Kidney tubule cell (primary cell): Measurements from ENCODE around the gene SMAP2.
"Not testable (repeated sequence)": the region's sequence is repeated elsewhere in the genome, so short reads cannot be mapped to it uniquely, and the experiment has no call there.

ENCODE experiments used
- DNase-seq: peaks from one replicate; pipeline ENCODE4 v3.0.0-alpha.2; 2018; ENCODE audit warnings: low spot score

SMAP2 gene

DNA sequence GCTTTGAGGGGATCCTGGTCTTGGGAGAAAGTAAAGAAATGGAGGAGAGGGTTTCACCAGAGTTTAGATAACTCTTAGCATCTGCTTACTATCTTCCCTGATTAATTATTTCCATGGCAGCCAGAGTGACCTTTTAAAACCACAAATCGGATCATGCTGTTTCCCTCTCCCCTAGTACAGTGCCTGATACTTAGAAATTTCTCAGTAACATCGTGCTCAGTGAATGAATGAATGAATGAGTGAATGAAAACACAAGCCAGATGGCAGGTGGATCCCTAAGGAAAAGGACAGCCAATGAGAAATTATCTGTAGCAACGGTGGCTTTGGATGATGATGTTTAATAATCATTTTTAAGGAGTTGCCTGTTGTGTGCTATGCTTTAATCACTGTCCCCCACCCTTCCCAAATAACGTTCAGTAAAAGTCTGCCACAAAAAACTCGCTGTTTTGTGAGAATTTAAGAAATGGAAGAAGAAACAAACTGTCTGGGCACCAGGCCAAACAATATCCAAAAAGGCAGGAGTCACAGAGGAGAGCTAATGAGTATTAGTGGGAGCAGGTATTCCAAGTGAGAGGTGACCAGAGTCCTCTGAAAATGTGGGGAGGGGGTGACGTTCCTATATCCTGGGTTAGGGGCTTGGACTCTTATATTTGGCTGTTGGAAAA lies 737 bp upstream of the SMAP2 start:
- no peak for DNase-seq

DNA sequence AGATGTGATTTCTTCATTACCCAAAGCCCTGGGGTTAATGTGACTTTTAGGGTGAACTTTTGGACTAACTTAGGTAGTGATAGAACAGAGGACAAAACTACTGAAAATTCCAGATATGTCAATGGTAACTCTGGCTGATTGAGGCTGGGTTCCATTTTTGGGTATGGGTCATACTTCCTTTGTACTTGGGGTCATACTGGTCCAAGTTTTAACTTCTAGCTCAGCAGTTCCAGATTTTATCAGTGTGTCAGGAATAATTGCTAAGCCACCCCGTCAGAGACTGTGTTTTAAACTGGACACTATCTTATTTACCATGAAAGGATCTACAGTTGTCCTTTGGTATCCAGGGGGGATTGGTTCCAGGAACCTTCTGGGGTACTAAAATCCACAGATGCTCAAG lies 4.0 kb downstream of the SMAP2 start:
- no peak for DNase-seq

DNA sequence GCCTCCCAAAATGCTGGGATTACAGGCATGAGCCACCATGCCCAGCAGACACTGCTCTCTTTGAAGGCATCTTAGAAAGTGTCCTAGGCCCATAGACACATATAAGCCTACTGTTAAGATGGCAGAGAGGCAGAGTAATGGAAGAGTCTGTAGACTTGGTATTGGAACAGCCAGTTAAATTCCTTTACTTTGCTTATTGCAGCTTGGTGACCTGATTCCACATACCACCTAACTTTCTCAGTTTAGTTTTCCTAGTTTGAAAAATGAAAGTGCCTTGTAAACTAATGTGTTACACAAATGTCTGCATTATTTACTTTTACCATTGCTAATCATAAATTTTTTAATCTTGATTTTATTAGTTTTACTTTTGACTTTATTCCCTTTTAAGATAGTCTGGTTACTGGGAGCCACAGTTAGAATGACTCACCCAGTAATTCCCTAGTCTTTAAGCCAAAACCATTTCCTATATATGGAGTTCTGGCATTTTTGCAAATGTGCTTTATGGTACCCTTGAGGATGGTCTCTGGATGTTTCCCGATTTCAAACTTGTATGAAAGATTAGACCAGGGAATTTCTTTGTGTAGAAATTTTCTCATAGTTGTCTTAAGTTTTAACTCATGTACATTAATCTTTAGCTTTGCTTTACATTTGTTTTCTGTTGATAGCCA lies 6.4 kb downstream of the SMAP2 start:
- no peak for DNase-seq

DNA sequence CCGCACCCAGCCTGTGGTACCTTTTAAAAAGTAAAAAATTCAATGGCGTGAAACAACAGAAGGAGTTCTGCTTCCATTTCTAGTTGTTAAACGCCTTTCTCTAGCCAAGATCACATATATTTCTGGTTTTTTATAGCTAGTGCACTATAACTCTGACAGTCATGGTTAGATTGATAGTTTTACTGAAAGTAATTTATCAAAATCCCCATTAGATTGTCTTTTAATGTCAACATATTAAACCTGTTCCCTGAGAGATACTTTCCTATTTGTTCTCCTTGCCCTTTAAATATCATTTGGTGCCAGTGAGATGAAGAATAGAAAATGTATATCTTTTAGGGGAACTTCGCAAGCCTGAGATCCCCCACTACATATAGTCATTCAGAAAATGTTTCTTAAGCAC lies 7.3 kb downstream of the SMAP2 start:
- DNase-seq: no peak

DNA sequence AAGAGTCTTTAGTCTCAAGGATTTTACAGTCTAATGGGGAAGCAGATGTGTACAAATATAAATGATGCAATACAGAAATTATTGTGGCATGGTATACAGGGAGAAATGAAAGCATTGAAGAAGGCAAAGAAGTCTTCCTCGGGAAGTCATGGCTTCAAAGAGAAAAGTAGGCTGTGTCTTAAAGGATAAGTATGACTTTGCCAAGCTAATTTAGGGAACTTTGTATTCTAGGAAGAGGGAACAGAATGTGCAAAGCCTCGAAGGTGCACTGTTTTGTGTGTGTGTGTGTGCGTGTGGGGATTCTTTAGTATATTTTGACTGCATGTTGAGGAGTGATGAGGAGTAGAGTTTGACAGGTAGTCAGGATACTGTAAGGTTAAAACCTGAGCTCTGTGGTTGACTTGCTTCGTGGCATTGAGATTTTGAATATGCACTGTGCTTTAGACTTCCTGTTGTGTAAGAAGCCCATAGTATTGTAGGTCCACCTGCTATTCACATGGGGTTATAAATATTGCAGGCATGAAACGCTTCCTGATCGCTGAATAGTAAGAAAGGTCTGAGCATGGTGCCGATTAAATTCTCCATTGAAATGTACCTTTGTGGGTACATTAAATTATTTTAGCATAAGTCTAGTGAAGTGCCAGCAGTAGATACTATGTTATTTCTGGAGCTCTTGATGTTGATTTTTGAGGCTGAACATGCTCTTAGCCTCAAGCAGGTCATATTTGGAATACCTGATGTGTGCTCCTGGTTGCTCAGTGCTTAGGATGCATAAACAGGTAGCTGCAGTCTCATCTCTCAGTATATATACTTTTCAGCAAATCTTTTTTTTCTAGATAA lies 8.0 kb downstream of the SMAP2 start:
- DNase-seq: no peak

DNA sequence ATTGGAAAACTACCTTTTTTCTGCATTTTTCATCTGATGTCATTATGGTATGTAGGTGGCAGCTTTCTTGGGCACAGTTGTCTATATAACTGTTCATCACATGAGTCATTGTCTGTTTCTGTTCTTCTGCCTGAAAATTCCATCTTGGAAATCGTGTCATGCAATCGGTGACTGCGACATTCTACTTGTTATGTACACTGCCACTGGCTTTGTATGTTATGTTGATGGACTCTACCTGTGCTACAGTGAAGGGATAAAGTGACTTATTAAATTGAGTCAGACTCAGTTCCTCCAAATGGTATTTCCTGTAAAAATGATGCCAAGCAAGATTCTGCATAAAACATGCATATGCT lies 8.6 kb downstream of the SMAP2 start:
- DNase-seq: peak; percentile 48

DNA sequence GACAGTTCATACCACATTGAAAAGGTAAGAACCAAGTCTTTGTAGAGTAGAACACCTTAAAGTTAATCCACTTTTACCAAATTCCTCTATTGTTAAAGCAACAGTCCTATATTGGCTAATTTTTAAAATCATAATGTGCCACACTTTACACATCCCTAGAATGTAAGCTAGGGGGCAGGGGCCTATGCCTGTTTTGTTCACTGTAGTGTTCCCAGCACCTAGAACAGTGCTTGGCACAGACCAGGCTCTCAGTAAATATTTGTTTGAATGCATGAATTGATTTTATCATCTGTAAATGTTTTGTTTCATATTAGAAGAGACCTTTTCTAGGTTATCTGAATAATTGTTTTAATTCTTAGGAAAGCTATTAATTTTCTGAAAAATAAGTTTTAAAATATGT lies 9.1 kb downstream of the SMAP2 start:
- DNase-seq: no peak

DNA sequence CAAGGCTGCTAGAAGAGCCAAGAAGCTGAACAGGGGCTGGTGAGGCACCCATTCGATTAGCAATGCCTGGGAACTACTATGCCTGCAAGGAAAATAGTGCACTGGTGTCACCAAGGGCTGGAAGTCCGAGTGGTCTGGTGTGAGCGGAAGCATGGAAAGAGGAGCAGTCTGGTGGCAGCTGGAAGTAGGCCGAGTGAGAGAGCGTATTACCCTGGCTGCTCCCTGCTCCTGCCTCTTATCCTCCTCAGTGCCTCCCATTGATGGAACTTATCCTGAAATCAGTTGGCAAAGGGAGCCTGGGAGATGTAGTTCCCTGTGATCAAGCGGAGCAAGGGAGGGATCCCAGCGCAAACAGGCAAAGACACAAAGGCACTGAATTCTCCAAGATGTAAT lies 9.6 kb downstream of the SMAP2 start:
- DNase-seq: no peak

DNA sequence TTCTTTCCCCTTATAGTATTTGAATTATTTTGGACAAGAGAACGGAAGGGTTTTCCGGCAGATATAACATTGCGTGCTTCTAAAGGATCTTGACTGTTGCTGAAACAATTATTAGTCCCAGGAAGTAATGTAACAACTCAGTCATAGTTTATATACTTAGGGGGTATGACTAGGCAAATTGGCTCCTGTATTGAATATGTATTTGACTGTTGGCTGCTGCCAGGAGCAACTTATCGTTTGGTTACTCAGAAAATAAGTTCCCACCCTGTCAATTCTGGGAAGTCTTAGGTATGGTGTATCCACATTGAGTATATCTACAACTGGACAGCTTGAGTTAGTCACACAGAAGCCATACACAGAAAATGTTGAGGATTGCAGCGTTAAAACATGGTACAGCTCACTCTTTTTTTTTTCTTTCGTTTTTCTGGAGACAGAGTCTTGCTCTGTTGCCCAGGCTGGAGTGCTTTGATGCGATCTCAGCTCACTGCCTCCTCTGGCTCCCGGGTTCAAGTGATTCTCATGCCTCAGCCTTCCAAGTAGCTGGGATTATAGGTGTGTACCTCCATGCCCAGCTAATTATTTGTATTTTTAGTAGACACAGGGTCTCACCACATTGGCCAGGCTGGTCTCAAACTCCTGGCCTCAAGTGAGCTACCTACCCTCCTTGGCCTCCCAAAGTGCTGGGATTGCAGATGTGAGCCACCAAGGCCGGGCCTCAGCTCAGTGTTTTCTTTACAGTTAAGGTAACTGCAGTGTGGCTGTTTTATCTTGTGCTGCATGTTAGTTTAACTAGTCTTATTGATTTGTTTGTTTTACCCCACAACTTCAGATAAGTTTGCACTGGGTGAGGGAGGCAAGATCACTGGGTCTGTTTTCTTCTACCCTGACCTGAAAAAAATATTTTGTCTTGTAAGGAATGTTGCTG lies 10.2 kb downstream of the SMAP2 start:
- DNase-seq: no peak

DNA sequence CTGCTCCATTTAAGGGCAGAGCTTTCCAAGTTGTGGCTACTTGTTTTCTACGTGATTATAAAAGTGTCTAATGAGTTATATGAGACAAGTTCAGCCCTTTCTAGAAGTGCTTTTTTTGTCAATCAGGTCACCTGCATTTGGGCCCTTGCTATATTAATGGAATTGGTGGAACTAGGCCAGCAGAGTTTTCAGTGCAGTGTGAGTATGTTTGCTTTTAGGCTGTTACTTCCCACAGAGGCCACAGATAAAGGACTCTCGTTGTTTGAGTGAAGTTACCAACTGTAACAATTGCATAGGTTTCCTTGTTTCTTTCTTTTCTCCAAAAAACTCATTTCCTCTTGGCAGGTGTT lies 10.9 kb downstream of the SMAP2 start:
- no peak for DNase-seq

DNA sequence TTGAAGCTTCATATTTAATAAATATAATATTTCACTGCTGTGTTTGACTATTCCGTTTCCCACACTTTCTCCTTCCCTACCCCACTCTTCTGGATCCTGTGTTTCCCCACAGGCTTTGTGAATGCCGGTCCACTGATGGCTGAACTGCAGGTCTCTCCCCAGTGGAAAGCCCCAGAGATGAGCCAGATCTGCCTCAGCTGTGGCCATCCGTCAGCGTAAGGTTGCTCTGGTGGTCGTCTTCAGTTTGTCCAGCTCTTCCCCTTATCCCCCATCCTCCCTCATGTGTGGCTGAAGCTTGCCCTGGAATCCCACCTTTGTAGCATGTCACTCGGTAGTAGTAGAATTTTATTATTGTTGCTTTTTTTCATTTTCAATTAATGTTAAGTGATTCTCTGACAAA lies 11.4 kb downstream of the SMAP2 start:
- no peak for DNase-seq

DNA sequence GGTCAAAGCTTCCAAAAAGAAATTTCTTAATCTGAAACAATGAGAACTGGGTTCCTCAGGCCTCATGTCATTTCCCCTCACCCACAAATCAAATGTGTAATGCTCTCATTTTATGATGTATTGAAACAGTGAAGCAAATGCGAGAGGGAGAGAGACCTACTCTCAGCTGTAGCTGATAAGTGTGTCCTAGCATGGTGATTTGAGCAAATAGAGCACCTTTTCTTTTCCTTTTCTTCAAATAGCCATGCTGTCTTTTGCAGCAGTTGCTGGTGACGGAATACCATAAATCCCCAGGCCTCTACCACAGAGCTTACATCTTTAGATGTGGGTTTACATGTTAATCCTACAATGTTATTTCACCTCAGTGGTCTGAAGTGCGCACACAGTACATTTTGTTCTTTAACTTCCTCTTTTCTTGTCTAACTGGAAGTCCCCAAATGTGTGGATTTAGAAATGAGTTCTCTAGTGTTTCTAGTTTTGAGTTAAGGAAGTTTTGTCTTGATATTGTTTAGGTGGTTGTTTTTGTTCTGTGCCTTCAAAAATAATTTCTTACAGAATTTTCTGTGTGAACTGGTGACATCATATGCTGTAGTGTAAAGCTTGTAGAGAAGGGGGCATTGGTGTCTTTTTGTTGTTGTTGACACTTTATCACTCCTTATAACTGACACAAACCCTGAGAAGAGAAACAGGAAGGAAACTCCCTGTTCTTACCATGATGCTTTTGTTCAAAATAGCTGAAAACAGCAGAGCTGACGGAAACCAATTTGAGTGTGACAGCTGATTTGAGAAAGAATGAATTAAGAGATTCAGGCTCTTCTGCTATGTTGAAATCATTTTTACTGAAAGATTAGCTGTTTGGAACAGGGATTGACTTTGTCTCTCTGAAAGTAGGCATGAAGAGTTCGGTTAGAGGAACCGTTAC lies 12.2 kb downstream of the SMAP2 start:
- no peak for DNase-seq

DNA sequence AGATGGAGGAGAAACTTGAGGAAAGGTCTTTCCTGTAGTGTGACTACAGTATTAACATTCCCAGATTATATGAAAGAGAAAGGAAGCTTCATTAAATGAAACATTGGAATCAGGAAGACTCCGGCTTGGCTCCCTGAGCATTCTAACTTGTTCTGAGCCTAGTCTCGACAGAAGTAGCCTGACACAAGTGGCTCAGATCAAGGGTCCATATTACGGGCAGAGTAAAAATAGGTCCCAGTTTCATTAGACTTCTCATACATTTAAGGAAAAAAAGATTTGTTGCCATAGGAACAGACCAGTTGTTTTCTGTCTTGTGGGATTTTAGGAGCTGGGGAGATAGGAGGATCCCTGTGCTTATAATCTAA lies 12.8 kb downstream of the SMAP2 start:
- DNase-seq: no peak

DNA sequence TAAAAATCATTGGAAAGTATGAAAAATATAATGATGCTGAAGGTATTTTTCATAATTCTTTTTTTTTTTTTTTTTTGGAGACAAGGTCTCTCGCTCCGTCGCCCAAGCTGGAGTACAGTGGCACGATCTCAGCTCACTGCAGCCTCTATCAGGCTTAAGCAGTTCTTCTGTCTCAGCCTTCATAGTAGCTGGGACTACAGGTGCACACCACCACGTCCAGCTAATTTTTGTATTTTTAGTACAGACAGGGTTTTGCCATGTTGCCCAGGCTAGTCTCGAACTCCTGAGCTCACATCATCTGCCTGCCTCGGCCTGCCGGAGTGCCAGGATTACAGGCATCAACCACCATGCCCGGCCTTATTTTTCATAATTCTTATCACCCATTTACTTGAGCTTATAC lies 13.3 kb downstream of the SMAP2 start:
- no peak for DNase-seq

DNA sequence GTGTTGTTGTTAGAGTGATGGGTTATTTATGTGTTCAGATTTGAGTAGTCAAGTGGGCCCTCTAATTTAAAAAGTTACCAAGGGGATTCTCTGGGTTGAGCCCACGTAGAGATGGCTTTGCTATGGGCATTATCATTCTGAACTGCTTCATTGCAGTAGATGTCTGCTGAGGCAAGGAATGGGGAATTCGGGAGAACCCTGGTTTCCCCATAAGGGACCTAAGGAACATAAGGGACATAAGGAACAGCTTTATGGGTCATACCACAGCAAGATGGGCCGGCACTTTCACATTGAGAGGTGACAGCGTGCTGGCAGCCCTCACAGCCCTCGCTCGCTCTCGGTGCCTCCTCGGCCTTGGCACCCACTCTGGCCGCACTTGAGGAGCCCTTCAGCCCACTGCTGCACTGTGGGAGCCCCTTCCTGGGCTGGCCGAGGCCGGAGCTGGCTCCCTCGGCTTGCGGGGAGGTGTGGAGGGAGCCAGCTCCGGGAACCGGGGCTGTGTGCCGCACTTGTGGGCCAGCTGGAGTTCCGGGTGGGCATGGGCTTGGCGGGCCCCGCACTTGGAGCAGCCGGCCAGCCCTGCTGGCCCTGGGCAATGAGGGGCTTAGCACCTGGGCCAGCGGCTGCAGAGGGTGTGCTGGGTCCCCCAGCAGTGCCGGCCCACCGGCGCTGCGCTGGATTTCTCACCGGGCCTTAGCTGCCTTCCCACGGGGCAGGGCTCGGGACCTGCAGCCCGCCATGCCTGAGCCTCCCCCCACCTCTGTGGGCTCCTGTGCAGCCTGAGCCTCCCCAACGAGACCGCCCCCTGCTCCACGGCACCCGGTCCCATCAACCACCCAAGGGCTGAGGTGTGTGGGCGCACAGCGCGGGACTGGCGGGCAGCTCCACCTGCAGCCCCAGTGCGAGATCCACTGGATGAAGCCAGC lies 14.1 kb downstream of the SMAP2 start:
- not testable (repeated sequence) for DNase-seq

DNA sequence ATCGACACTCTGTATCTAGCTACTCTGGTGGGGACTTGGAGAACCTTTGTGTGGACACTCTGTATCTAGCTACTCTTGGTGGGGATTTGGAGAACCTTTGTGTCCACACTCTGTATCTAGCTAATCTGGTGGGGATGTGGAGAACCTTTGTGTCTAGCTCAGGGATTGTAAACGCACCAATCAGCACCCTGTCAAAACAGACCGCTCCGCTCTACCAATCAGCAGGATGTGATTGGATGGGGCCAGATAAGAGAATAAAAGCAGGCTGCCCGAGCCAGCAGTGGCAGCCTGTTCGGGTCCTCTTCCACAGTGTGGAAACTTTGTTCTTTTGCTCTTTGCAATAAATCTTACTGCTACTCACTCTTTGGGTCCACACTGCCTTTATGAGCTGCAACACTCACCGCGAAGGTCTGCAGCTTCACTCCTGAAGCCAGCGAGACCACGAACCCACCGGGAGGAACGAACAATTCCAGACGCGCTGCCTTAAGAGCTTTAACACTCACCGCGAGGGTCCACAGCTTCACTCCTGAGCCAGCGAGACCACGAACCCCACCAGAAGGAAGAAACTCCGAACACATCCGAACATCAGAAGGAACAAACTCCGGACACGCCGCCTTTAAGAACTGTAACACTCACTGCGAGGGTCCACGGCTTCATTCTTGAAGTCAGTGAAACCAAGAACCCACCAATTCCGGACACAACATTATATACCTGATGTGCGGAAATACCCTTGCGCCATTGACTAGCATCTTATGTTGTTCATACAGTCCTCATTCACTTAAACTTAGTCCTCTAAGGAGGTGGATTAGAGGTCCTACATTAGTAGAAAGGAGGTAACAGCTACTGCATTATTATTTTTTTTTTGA lies 15.2 kb downstream of the SMAP2 start:
- DNase-seq: not testable (repeated sequence)

DNA sequence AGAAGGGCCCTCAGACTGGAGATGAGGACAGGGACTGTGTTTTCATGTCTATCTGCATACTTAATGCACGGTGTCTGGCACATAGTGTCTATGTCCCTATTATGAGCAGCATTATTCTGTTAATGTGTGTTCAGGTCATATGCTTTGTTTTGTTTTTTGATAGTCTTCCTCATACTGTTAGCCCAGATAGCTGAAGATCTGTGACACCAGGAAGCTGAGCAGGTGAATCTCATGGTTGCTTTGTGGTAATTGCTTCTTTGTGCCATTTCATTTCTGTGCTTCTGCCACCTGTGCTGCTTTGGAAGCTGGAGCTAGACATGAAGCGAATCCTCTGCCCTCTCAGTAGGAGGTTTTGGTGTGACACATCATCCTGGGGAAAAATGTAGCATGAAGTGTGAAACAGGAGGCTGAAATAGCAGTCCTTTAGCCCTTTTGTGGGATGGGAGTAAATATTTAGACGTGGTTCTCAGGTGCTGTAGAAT lies 15.8 kb downstream of the SMAP2 start:
- DNase-seq: no peak

DNA sequence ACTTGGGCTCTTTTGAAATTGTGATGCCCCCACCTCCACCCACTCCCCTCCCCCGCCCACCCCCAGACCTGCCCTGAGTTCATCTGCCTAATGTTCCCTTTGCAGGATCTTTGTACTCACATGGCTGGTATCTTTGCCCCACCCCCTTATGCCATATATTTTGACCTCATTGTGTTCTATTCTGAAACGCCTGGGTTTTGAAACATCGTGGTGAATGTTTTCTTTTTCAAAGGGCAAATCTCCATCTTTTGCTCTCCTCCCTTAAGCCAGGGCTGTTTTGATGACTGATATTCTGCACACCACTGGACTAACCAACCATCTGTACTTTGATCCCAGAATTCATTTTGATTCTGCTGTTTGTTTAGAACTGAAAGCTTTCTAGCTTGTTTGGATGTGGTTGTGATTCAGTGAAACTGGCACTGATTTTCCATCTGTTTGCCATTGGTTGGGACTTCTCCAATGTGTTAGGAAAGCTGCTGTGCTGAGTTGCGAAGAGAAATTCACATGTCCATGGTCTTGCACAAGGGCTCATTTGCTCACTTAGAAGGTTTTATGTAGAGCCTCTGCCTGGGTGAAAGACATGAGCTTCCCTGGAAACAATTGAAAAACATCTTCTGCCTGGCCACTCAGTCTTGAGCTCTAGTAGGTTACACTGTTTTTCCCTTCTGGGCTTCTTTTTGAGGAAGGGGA lies 16.5 kb downstream of the SMAP2 start:
- DNase-seq: no peak
